Stimulated activated CD4-positive, alpha-beta T cell treated with anti-CD3 and anti-CD28 coated beads, Interleukin-1b, Interleukin-23, amount 100 ng/mL, for 24 hours (primary cell): Measurements from ENCODE around the gene ZC3H18.

ENCODE experiments used
- DNase-seq, 4 experiments: peaks; one replicate each; pipeline ENCODE4 v3.0.0-alpha.2; 2020; ENCODE audit warnings: low read depth in 4 of 4, low spot score in 1 of 4

Gene ZC3H18

DNA sequence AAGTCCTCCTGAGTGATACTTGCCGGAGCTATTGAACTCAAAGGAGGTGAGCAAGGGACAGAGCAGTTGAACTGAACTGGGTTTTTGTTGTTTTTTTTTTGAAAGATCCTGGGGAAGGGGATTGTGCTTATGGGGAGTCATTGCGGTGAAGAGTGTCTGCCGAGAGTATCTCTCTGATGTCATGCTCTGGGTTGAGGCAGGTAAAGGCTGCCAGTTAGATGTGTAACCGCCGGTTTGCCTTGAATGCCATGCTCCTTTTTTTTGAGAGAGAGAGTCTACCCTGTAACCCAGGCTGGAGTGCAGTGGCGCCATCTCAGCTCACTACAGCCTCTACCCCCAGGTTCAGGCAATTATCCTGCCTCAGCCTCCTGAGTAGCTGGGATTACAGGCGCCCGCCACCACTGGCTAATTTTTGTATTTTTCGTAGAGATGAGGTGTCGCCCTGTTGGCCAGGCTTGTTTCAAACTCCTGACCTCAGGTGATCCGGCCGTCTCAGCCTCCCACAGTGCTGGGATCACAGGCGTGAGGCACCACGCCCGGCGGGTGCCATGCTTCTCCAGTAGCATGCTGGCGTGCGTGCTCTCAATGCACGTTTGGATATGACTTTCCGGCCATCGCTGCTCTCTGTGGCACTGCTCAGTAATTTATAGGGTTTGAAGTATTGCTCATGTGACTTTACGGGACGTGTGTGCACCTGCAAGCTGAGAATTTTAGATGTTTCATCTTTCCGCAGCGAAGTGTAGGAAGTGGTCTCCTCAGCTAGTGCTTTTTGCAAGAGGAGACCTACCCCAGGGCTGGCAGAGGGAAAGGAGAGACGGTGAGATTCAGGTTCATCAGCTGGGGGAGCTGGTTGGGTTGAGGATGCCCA lies 8.5 kb downstream of the ZC3H18 start:
- no peak for DNase-seq

DNA sequence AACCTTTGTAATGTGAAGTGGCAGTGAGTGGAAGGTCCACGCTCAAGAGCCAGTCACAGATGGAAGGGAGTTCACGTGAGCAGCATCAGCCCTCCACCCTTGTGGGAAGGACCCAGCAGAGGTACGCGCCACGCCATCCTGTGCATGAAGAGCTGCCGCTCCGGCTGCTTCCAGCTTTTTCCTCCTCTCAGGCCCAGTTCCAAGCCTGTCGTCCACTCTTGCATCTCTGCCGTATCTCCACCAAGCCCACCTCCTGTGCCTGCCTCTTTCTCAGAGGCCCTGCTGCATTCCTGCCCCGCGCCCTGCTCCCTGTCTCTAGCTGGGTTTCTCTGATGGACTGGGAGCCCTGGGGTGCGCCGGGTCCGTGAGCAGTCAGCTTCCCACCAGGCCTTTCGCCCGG lies 10.2 kb downstream of the ZC3H18 start:
- DNase-seq = no peak

DNA sequence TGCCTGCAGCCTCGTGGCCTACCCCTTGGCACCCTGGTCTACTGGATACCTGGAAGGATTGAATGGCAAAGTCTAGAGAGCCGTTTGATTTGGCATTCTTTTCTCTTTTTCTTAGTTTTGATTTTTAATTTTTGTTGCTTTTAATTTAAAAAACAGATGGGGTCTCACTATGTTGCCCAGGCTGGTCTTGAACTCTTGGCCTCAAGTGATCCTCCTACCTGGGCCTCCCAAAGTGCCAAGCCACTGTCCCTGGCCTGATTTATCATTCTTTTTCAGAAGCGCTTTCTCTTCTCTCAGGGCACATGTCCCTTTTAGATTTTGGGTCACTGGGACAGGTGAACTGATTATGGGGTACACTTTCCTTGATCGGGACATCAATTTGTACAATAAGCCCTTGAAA lies 10.8 kb downstream of the ZC3H18 start:
- DNase-seq = no peak

DNA sequence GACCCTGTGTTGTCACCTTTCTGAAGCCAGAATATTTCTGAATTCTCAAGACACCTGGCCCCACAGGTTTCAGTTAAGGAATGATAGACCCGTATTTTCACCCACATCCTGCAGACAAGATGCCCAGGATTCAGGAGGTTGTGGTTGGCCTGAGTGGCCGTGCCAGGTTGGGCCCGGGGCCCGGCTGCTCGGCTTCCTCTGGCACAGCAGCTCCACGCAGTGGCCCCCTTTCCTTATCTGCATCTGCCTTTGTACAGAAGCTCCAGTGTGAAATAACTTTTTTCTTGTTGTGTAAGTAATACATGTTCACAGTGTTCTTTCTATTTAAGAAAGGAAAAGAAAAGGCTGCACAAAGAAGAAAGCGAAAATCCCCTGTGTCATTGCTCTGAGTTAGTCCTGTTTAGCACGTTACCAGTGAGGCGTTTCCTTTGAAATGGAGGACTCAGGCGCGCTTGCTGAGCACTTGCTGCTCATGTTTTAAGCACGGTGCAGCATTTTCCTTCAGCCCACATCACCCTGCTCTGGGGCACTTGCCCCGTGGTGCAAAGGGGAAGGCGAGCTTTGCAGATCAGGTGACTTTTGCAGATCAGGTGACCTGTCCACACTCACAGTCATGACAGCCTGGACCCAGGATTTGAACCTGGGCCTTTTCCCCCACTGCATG lies 12.8 kb downstream of the ZC3H18 start:
- DNase-seq = no peak

DNA sequence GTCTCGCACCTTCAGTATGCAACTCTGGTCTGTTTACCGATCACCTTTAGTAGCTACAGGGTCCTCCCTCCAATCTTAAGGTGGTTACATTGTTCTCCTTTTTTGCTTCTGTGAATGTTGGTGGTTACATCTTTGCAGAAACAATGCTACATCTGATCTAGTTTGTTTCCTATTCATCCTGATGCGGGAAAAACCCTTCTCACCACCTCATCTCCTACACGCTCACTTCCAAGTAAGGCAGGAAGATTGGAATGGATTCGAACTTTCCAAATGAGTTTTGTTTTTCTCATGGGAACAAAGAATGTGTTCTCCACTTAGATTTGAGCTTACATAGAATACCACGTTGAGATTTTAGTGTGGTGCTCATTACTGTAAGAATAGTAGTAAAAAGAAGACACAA lies 14.5 kb downstream of the ZC3H18 start:
- DNase-seq = no peak

DNA sequence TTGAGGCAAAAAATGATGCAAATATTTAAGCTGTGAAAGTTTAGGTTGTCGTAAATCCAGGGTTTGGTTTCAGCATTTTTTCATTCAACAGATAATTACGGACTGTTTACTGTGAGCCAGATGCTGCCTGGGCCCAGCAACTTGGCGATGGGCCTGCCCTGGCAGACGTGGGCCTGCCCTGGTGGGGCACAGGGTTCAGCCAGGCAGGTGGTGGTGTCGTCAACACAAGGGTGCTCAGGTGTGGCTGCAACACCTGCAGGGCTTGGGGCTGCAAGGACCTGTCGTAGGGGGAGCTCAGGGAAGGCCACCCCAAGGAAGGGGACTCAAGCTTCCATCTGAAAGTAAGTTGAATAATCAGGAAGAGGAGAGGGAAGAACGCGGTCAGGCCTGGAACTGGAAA lies 15.1 kb downstream of the ZC3H18 start:
- no peak for DNase-seq

DNA sequence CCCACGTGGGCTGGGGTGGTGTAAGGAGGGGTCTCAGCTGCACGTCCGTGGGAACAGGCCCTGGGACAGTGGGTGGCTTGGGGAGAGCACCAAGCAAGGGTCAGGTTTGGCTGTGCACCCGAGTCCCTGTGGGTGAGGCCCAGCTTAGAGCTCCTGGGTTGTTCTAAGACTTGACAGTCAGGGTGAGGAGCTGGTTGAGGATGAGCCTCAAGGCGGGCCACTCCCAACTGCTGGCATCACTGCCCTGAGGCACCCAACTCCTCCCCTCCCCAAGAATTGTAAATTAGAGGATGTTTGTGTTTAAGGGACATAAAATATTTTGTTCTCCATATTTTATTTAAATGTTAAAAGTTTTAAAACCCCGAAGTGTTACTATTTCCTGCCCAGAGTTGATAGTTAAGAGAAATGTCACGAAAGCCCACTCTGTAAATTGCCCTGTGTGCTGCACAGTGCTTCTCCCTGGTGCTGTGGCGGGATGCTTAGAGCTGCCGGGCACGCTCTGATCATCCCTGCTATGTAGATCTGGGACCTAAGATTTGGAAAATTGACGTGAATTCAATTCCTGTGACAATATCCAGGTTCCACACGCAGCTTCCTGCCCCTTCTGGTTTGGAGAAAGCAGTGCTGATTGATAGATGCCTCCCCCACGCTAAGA lies 15.9 kb downstream of the ZC3H18 start:
- DNase-seq = no peak

DNA sequence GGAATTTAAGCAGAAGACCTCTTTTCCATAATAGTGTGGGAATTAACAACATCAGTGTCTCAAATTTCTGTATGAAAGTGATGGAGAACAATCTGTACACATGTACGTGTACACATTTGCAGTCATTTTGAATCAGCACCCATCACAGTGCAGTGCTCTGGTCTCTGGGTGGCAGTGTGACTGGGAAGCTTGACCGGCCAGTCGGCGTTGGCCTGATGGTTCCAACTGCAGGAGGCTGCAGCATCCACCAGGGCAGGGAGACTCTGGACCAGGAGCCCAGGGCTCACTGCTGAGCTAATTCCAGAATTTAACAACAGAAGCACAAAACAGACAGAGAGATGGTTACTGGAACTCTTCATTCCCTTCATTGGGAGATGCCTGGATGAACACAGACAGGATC lies 17.9 kb downstream of the ZC3H18 start:
- no peak for DNase-seq

DNA sequence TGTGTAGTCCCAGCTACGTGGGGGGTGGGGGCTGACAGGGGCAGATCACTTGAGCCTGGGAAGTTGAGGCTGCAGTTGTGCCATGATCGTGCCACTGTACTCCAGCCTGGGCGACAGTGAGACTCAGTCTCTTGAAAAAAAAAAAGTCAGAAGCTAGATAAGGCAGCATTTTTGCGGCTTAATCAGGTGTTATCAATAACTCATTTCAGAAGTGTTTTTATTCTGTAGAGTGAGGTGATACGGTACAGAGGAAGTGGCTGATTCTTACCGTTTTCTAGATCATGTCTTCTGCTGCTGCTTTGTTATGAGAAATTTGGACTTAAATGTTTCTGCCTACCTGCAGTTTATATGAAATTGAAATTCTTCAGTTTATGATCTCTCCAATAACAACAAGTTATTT lies 18.6 kb downstream of the ZC3H18 start:
- DNase-seq = no peak

DNA sequence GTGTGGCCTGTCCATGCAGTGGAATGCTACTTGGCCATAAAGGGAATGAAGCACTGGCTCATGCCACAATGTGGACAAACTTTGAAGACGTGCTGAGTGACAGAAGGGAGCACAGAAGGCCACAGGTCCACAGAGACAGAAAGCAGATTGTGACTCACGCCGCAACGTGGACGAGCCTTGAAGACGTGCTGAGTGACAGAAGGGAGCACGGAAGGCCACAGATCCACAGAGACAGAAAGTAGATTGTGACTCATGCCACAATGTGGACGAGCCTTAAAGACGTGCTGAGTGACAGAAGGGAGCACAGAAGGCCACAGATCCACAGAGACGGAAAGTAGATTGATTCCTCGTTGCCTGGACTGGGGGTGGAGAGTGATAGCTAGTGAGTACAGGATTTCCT lies 19.2 kb downstream of the ZC3H18 start:
- DNase-seq = no peak

DNA sequence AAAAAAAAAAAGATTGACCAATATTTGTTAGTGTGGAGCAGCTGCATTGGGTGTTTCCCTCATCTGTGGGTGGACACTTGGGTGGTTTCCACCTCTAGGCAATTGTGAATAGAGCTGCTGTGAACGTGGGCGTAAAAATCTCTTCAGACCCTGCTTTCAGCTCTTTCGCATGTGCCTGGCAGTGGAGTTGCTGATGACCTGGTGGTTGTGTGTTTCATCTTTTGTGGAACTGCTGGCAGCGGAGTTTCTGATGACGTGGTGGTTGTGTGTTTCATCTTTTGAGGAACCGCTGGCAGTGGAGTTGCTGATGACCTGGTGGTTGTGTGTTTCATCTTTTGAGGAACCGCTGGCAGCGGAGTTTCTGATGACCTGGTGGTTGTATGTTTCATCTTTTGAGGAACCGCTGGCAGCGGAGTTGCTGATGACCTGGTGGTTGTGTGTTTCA lies 21.4 kb downstream of the ZC3H18 start:
- peak in 1 of 4 experiments; percentile 28 for DNase-seq

DNA sequence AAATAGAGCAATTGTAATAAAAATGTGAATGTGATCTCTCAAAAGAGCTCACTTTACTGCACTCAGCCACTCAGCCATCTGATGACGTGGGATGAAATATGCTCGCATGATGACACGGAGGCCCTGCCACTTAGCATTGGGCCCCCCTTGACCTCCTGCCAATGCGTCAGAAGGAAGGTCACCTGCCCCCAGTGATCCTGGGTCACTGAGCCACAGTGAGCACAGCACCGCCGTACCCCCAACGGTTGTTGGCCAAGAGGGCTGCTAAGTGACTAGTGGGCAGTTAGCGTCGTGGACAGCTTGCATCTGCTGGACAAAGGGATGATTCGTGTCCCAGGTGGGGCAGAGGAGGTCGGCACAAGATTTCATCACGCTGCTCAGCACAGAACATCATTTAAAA lies 22.9 kb downstream of the ZC3H18 start:
- no peak for DNase-seq

DNA sequence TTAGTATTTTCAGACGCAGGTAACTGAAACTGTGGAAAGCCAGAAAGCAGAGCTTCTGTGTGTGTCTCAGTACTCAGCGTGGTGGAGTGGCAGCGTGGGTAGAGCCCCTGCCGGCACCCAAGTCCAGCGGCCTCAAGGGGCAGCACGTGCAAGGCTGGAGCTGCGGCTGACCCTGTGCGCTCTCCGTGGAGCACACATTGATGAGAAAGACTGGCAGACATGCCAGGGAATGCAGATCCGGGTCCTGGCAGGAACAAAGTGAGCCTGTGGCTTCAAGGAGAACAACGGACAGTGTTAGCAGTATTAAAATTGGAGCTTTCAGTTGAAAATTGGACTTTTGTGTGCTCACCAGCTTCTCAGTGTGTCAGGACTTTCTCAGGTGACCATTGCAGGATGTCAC lies 23.3 kb downstream of the ZC3H18 start:
- DNase-seq = no peak

DNA sequence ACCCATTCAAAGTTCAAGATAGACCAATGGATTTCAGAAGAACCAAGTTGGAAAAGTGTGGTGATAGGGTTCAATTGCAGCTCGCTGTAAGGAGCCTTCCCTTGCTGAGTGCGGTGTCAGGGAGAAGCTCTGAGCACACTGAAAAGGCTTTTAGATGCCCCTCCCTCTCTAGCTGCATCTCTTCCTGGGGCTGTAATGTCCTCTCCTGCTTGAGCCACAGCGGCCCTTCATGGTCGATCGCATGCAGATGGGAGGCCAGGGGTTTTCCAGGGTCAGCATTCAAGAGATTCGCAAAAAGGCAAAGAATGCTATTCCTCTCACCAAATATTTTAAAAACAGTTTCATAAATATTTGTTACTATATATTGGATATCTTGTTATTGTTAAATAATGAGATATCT lies 23.7 kb downstream of the ZC3H18 start:
- DNase-seq = no peak

DNA sequence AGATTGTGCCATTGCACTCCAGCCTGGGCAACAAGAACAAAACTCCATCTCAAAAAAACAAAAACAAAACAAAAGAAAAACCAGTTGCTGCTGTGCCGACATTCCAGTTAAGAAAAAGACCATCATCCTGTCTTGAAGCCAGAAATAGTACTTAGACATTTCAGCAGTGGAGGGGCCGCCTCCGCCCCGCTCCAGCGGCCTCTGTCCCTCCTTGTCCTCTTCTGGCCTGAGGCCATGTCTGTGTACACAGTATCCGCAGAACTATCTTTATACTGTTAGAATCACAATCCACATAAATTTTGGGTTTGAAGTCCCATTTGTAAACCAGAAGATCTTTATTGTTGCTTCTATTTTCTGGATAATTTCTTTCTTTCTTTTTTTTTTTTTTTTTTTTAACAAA lies 24.9 kb downstream of the ZC3H18 start:
- DNase-seq = no peak

DNA sequence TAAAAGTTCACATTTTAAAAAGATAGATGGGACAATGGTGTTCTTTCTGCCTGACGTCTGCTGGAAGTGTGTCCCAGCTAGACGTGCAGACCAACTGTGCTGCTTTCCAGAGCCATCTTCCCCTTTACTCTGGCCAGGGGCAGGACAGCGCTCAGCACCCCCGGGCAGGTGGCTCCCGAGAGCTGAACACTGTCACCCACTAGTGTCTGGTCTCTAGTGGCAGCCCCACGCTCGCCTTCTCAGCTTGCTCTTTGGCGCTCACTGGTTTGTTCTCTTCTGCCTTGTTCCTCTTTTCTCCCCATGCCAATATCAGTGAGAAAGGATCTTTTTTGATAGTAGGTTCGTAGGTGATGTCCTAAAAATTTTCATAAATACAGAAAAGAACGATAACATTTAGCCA lies 25.7 kb downstream of the ZC3H18 start:
- no peak for DNase-seq

DNA sequence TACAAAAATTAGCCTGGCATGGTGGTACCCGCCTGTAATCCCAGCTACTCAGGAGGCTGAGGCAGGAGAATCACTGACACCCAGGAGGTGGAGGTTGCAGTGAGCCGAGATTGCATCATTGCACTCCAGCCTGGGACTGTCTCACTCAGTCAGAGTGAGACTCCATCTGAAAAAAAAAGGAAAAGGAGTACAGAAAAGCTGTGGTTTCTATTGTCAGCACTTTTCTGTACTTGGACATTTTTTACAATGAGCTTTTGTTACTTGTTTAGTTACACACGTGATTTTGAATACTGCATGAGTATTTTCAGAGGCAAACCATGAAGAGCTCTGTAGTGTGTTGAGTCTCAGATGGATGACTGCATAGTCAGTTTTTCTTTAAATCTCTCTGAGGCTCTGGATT lies 26.3 kb downstream of the ZC3H18 start:
- no peak for DNase-seq

DNA sequence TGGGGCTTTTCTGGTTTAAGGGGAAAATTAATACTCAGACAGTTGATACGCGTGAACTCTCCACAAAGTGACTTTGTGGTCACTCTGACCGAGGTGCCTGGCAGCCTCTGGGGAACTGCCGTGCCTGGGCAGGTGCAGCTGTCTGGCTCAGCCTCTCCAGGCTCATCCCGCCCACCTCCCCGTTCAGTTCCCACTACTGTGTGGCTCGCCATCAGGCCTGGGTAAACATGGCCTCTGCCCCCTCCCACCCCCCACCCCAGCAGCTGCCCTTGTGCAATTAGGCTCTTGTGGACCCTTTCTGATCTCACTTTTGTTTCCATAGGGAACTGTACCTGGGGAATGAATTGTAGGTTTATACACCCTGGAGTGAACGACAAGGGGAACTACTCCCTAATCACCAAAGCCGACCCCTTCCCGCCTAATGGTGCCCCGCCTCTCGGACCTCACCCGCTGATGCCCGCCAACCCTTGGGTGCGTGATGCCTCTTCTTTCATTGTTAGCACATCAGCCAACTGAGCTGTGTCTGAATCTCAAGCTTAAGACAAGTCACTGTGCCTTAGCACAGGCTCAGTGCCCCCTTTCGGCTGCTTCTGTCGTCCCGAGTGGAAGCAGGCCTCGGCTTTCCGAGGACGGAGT lies 27.8 kb downstream of the ZC3H18 start:
- no peak for DNase-seq

DNA sequence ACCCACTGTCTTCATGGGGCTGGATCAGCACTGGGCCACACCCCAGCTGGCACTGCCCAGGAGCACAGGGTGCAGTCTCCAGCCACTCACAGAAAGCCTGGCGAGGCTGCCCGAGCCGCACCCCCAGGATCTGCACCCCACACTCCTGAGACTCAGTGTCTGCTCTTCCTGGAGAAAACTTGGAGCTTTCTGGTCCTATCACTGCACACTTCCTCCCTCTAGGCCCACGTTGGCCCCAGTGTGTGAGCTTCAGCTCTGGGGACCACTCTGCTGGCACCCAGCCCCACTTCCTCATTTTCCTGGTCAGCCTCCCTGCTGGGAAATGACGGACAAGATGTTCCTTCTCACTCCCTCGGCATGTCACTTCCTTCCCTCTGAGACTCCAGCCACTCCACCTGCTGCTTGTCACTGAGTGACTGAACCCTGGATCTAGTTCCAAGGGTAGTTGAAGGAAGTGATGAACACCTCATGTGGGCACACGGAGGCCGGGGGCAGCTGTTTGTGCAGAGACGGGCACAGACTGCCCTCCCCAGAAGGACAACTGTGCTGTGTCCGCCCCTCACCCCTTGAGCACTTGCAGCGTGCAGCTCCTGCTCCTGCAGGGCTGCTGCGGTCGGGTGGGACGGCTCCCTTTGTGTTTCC lies 29.0 kb downstream of the ZC3H18 start:
- no peak for DNase-seq

DNA sequence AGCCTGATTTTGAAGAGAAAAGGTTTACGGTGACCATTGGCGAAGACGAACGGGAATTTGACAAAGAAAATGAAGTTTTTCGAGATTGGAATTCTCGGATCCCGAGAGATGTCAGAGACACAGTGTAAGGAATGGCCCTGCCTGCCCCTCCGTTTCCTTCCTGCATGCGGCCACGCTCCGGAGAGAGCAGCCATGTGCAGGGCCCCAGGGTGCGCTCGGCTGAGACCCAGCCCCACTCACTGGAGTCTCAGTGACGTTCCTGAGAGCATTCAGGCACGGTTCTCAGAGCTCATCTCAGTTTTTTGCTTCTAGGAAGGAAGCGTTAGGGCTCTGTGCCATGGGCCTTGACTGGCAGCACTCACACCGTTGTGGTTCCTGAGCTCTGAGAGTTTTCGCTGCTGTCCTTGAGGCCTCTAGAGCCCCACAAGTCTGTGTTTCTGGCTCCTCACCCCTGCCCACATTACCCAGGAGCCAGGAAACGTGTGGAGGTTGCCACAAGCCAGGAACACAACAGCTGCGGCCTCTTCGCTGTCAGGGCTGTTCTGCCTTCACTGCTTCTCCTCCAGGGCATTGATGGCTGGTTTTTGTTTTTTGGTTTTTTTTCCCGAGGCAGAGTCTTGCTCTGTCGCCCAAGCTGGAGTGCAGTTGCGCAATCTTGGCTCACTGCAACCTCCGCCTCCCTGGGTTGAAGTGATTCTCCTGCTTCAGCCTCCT lies 29.8 kb downstream of the ZC3H18 start:
- DNase-seq = no peak

DNA sequence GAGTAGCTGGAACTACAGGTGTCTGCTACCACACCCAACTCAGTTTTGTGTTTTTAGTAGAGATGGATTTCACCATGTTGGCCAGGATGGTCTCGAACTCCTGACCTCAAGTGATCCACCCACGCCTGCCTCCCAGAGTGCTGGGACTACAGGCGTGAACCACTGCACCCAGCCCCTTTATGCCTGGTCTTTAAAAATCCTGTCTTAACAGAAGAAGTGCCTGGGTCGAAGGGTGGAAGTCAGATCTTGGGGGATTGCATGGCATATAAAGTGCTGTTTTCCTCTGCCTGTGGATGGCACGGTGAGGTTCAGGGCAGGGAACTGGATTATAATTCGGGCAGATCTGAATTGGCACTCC lies 30.3 kb downstream of the ZC3H18 start:
- no peak for DNase-seq
